HG03108 (cell line): ENCODE measurements around the gene AQP12A.
"Not testable (repeated sequence)": the region's sequence is repeated elsewhere in the genome, so short reads cannot be mapped to it uniquely, and the experiment has no call there.

Experiments used
- ATAC-seq: cut with Tn5 transposase; IDR thresholded peaks from one replicate; pipeline ENCODE4 v1.9.1; 2021; ENCODE audit warnings: moderate library complexity; ENCODE audit not compliant: unreplicated experiment

Gene AQP12A

GRCh38 chr2:240687741-240688552 lies 3.7 kb upstream of the AQP12A start:
- no peak for ATAC-seq

GRCh38 chr2:240688553-240688919 lies 3.1 kb upstream of the AQP12A start:
- no peak for ATAC-seq

GRCh38 chr2:240689975-240690374 lies 1.7 kb upstream of the AQP12A start:
- no peak for ATAC-seq

GRCh38 chr2:240690421-240691074 lies 1.1 kb upstream of the AQP12A start:
- ATAC-seq = not testable (repeated sequence)

- ATAC-seq = not testable (repeated sequence)
Observed at GRCh38 chr2:240691075-240691427, 615 bp upstream of the AQP12A start.

- not testable (repeated sequence) for ATAC-seq
Observed at GRCh38 chr2:240692583-240693561, 1.2 kb downstream of the AQP12A start.

- ATAC-seq = not testable (repeated sequence)
Observed at GRCh38 chr2:240694304-240694703, 2.6 kb downstream of the AQP12A start.

GRCh38 chr2:240695593-240695992 lies 3.9 kb downstream of the AQP12A start:
- not testable (repeated sequence) for ATAC-seq

GRCh38 chr2:240696469-240696868 lies 4.8 kb downstream of the AQP12A start:
- not testable (repeated sequence) for ATAC-seq

GRCh38 chr2:240698852-240699561 lies 7.3 kb downstream of the AQP12A start:
- not testable (repeated sequence) for ATAC-seq

GRCh38 chr2:240699835-240700234 lies 8.2 kb downstream of the AQP12A start:
- not testable (repeated sequence) for ATAC-seq

GRCh38 chr2:240700616-240701015 lies 8.9 kb downstream of the AQP12A start:
- ATAC-seq = not testable (repeated sequence)

- no peak for ATAC-seq
Observed at GRCh38 chr2:240701091-240701735, 9.5 kb downstream of the AQP12A start.

GRCh38 chr2:240701736-240702639 lies 10.3 kb downstream of the AQP12A start:
- ATAC-seq = no peak

- no peak for ATAC-seq
Observed at GRCh38 chr2:240702640-240703011, 11.0 kb downstream of the AQP12A start.

GRCh38 chr2:240703417-240704341 lies 12.0 kb downstream of the AQP12A start:
- ATAC-seq = no peak

GRCh38 chr2:240704651-240705050 lies 13.0 kb downstream of the AQP12A start:
- no peak for ATAC-seq

GRCh38 chr2:240705204-240705791 lies 13.6 kb downstream of the AQP12A start:
- ATAC-seq = no peak
